Measurements from ENCODE around the gene APBA2.

- TF ChIP-seq CTCF (IDR thresholded peaks at IDR 0.05) (no peak), POLR2AphosphoS5 (IDR thresholded peaks at IDR 0.05; ENCODE audit: low read depth, low read length) (no peak), SIN3A (IDR thresholded peaks at IDR 0.05; ENCODE audit: borderline replicate concordance, insufficient read depth, low read depth, low read length) (no peak)
- TF ChIP-seq, protein P1, sequence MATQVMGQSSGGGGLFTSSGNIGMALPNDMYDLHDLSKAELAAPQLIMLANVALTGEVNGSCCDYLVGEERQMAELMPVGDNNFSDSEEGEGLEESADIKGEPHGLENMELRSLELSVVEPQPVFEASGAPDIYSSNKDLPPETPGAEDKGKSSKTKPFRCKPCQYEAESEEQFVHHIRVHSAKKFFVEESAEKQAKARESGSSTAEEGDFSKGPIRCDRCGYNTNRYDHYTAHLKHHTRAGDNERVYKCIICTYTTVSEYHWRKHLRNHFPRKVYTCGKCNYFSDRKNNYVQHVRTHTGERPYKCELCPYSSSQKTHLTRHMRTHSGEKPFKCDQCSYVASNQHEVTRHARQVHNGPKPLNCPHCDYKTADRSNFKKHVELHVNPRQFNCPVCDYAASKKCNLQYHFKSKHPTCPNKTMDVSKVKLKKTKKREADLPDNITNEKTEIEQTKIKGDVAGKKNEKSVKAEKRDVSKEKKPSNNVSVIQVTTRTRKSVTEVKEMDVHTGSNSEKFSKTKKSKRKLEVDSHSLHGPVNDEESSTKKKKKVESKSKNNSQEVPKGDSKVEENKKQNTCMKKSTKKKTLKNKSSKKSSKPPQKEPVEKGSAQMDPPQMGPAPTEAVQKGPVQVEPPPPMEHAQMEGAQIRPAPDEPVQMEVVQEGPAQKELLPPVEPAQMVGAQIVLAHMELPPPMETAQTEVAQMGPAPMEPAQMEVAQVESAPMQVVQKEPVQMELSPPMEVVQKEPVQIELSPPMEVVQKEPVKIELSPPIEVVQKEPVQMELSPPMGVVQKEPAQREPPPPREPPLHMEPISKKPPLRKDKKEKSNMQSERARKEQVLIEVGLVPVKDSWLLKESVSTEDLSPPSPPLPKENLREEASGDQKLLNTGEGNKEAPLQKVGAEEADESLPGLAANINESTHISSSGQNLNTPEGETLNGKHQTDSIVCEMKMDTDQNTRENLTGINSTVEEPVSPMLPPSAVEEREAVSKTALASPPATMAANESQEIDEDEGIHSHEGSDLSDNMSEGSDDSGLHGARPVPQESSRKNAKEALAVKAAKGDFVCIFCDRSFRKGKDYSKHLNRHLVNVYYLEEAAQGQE (IDR thresholded peaks at IDR 0.05; ENCODE audit: insufficient read depth in 1 of 2, low read depth in 2 of 2, low read length in 1 of 2): no peak
Measured at GRCh38 chr15:29043736-29044502, 158.1 kb downstream of the APBA2 start.
